ENCODE data around the gene CENPP. TPM values are rescaled to one million over a fixed set of nuclear protein-coding genes. Genes with fewer than 3 reads are reported as not detected.

CENPP gene
- total RNA-seq, 1 donor from 2014 or later, result 7.7 TPM

DNA sequence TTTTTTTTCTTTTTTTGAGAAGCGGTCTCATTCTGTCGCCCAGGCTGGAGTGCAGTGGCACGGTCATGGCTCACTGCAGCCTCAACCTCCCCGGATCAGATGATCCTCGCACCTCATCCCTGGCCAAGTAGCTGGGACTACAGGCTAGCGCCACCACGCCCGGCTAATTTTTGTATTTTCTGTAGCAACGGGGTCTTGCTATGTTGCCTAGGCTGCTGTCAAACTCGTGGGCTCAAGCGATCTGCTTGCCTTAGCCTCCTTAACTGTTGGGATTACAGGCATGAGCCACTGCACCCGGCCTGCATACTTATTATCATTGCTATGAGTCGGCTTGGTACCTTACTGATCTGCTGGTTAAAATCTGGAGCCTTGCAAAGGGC, 31.5 kb upstream of the CENPP start:
- peak overlapping the region; percentile 100 for H3K27ac Mint-ChIP-seq (ENCODE audit: unreplicated experiment)
- H3K4me1 Mint-ChIP-seq (ENCODE audit: low read depth), result peaks cover 53% of the 10 kb centered on the region
- H3K4me3 Mint-ChIP-seq (ENCODE audit: unreplicated experiment), result peak overlapping the region; percentile 98
- H3K9me3 Mint-ChIP-seq (ENCODE audit: low read depth), result no peaks in the 10 kb centered on the region
- no peak for DNase-seq (ENCODE audit: low spot score)
- TF ChIP-seq, protein P1, sequence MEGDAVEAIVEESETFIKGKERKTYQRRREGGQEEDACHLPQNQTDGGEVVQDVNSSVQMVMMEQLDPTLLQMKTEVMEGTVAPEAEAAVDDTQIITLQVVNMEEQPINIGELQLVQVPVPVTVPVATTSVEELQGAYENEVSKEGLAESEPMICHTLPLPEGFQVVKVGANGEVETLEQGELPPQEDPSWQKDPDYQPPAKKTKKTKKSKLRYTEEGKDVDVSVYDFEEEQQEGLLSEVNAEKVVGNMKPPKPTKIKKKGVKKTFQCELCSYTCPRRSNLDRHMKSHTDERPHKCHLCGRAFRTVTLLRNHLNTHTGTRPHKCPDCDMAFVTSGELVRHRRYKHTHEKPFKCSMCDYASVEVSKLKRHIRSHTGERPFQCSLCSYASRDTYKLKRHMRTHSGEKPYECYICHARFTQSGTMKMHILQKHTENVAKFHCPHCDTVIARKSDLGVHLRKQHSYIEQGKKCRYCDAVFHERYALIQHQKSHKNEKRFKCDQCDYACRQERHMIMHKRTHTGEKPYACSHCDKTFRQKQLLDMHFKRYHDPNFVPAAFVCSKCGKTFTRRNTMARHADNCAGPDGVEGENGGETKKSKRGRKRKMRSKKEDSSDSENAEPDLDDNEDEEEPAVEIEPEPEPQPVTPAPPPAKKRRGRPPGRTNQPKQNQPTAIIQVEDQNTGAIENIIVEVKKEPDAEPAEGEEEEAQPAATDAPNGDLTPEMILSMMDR (IDR thresholded peaks at IDR 0.05), result no peak
- peaks cover 30% of the 10 kb centered on the region for H3K36me3 Mint-ChIP-seq (ENCODE audit: low read depth)
- H3K27me3 Mint-ChIP-seq (ENCODE audit: low read depth), result no peaks in the 10 kb centered on the region

DNA sequence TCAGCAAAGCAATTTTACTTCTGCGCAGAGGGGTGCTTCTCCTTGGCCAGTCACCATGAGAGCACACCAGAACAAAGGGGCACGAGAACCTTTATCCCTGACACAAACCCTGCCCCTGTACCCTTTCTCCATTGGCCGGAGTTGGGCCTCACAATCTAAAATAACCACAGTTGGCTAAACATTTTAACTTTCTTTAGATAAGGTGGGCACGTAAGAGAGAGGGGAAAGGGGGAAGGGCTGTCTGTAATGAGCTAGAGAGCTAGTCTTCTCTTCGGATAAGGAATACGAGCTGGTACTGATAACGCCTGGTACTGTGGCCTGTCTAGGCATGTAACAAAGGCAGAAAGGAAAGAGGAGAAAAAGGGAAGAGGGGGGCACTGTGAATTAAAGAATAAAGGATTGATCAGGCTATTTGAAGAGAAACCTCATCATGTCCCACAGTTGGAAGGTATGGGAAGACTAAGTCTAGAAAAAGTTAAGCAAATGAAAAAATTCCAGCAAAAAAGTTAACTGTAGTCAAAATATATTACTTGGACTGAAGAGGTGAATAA, 30.4 kb upstream of the CENPP start:
- TF ChIP-seq, protein P1 (IDR thresholded peaks at IDR 0.05), result no peak
- peak overlapping the region; percentile 83 for H3K27ac Mint-ChIP-seq (ENCODE audit: unreplicated experiment)
- no peaks in the 10 kb centered on the region for H3K9me3 Mint-ChIP-seq (ENCODE audit: low read depth)
- H3K4me1 Mint-ChIP-seq (ENCODE audit: low read depth), result peaks cover 42% of the 10 kb centered on the region
- H3K27me3 Mint-ChIP-seq (ENCODE audit: low read depth), result no peaks in the 10 kb centered on the region
- peak overlapping the region; percentile 16 for H3K4me3 Mint-ChIP-seq (ENCODE audit: unreplicated experiment)
- no peak for DNase-seq (ENCODE audit: low spot score)
- H3K36me3 Mint-ChIP-seq (ENCODE audit: low read depth), result peaks cover 25% of the 10 kb centered on the region

DNA sequence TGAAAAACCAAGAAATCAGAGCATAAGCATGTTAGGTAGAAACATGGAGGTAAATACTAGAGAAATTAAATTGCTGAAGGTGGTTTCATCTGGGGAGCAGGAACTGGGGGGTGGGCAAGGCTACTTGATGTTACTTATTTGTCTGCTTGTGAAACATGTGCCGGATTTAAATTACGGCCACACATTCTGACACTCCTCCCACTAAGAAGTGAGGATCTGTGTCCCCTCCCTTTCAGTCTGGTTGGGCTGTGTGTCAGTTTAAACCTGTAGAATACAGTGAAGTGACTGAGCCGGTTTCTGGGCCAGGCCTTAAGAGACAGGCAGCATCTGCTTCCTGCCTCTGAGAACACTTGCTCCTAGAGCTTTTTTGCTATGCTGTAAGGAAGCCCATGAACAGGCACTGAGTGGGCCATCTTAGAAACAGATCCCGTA, 29.9 kb upstream of the CENPP start:
- H3K4me1 Mint-ChIP-seq (ENCODE audit: low read depth), result peaks cover 37% of the 10 kb centered on the region
- H3K4me3 Mint-ChIP-seq (ENCODE audit: unreplicated experiment), result no peak overlapping the region
- TF ChIP-seq, protein P1 (IDR thresholded peaks at IDR 0.05), result no peak
- H3K27ac Mint-ChIP-seq (ENCODE audit: unreplicated experiment), result peak overlapping the region; percentile 83
- H3K27me3 Mint-ChIP-seq (ENCODE audit: low read depth), result no peaks in the 10 kb centered on the region
- no peaks in the 10 kb centered on the region for H3K9me3 Mint-ChIP-seq (ENCODE audit: low read depth)
- DNase-seq (ENCODE audit: low spot score), result no peak
- peaks cover 24% of the 10 kb centered on the region for H3K36me3 Mint-ChIP-seq (ENCODE audit: low read depth)

DNA sequence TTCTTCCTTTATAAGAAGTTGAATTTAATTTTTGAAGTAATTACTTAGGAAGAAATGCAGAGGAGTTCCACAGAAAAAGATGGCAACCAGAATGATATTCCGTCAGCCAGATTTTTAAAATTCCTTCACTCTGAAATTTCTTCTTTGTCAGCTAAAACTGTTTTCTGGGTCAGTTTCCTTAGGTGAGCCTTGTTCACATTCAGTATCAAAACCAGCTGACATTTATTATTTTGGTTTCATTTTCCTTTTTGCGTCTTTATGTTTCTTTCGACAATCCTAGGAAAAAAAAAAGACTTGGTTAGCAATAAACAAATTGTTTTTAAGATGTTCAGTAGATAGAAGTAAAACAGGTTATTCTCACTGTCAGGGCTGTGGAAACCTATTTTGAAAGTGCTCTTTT, 28.1 kb upstream of the CENPP start:
- H3K27me3 Mint-ChIP-seq (ENCODE audit: low read depth), result no peaks in the 10 kb centered on the region
- no peak overlapping the region for H3K27ac Mint-ChIP-seq (ENCODE audit: unreplicated experiment)
- H3K4me3 Mint-ChIP-seq (ENCODE audit: unreplicated experiment), result no peak overlapping the region
- peaks cover 19% of the 10 kb centered on the region for H3K4me1 Mint-ChIP-seq (ENCODE audit: low read depth)
- DNase-seq (ENCODE audit: low spot score), result no peak
- TF ChIP-seq, protein P1 (IDR thresholded peaks at IDR 0.05), result no peak
- peaks cover 25% of the 10 kb centered on the region for H3K36me3 Mint-ChIP-seq (ENCODE audit: low read depth)
- H3K9me3 Mint-ChIP-seq (ENCODE audit: low read depth), result no peaks in the 10 kb centered on the region

DNA sequence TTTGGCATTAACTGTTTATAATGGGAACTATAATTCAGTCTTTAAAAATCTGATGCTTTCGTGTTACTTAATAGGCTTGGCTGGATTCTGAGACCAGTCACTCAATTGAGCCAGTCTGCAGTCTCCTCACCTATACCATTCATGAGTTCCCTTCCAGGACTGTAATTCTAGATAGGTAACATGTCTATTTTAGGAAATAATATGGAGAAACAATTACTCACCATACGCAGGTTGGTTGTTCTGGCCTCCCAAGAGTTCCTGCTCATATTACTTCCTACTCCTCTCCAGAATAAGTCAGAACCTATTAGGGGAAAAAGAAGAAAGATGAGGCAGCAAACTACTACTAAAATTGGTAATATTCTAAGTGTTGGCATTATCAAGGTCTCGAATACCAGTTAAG, 27.7 kb upstream of the CENPP start:
- no peak for DNase-seq (ENCODE audit: low spot score)
- Mint-ChIP-seq H3K27ac (ENCODE audit: unreplicated experiment) (no peak overlapping the region), H3K9me3 (ENCODE audit: low read depth) (no peaks in the 10 kb centered on the region), H3K36me3 (ENCODE audit: low read depth) (peaks cover 27% of the 10 kb centered on the region), H3K4me1 (ENCODE audit: low read depth) (peaks cover 15% of the 10 kb centered on the region), H3K4me3 (ENCODE audit: unreplicated experiment) (no peak overlapping the region), H3K27me3 (ENCODE audit: low read depth) (no peaks in the 10 kb centered on the region)
- TF ChIP-seq, protein P1 (IDR thresholded peaks at IDR 0.05), result no peak
